ENCODE measurements around the gene ITIH5. TPM values are rescaled to one million over a fixed set of nuclear protein-coding genes. Genes with fewer than 3 reads are reported as not detected.

ITIH5 gene
- total RNA-seq, 1 experiment from 2014 or later: not detected

DNA sequence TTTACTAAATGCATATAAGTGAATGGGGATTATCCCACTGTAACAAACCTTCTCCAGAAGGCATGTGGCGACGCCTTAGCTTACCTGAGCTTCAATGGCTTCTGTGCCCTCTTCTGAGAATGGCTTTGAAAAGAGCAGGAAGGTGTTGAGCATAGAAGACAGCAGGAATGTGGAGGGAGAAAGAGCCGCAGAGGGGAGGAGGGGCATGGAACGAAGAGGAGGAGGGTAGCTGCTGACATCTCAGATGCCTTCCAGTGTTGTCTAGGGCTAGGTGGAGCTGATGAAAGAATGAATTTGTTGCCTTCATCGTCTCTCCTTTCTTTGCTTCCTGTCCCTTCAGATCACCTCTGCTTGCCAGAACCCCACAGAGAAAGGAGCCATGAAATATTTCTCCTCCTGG lies 86.2 kb downstream of the ITIH5 start:
- BruUV-seq (replicated peaks): no TSS peak

DNA sequence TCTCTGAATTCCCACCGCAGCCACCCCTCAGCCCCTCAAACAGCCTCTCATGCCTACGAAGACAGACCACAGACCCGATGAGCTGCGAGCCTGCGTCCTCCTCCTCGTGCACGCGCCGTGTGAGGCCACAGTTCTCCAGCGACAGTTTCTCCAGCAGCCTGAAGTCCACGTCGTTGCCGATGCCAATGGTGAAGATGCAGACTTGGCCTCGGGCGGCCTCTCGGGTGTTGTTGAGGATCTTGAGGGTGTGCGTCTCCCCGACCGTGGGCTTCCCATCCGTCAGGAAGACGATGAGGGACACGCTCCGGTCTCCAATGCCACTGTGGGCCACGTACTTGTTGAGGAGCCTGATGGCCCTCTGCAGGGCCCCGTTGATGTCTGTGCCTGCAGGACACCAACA lies 87.1 kb downstream of the ITIH5 start:
- Mint-ChIP-seq H3K27ac (ENCODE audit: low read depth, unreplicated experiment) (no peak overlapping the region), H3K9me3 (ENCODE audit: unreplicated experiment) (no peaks in the 10 kb centered on the region), H3K4me1 (ENCODE audit: insufficient read depth, unreplicated experiment) (no peaks in the 10 kb centered on the region), H3K27me3 (ENCODE audit: insufficient read depth, unreplicated experiment) (peaks cover 35% of the 10 kb centered on the region), H3K36me3 (ENCODE audit: insufficient read depth, unreplicated experiment) (no peaks in the 10 kb centered on the region), H3K4me3 (ENCODE audit: unreplicated experiment) (no peak overlapping the region)
- no TSS peak for BruUV-seq (replicated peaks)
- TF ChIP-seq, protein P1, sequence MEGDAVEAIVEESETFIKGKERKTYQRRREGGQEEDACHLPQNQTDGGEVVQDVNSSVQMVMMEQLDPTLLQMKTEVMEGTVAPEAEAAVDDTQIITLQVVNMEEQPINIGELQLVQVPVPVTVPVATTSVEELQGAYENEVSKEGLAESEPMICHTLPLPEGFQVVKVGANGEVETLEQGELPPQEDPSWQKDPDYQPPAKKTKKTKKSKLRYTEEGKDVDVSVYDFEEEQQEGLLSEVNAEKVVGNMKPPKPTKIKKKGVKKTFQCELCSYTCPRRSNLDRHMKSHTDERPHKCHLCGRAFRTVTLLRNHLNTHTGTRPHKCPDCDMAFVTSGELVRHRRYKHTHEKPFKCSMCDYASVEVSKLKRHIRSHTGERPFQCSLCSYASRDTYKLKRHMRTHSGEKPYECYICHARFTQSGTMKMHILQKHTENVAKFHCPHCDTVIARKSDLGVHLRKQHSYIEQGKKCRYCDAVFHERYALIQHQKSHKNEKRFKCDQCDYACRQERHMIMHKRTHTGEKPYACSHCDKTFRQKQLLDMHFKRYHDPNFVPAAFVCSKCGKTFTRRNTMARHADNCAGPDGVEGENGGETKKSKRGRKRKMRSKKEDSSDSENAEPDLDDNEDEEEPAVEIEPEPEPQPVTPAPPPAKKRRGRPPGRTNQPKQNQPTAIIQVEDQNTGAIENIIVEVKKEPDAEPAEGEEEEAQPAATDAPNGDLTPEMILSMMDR (IDR thresholded peaks at IDR 0.05; ENCODE audit: unreplicated experiment): no peak
- intact Hi-C loops (cut with micrococcal nuclease): no loop called here
- POLR2A ChIA-PET: interaction anchor here (0.6 to 0.7 kb wide), 2 partner anchors 667 to 1351 kb away, joined by 3 read pairs; no protein-coding TSS in a partner anchor
- CTCF ChIA-PET: interaction anchor here (0.6 kb wide), 1 partner anchor 920 kb away, joined by 4 read pairs; no protein-coding TSS in a partner anchor
- DNase-seq (ENCODE audit: unreplicated experiment): no peak

More for the DNA sequence above, 86.2 kb downstream of the ITIH5 start:
- intact Hi-C loops (cut with micrococcal nuclease): no loop called here
- H3K36me3 Mint-ChIP-seq (ENCODE audit: insufficient read depth, unreplicated experiment): no peaks in the 10 kb centered on the region
- no peak overlapping the region for H3K4me3 Mint-ChIP-seq (ENCODE audit: unreplicated experiment)
- ChIA-PET POLR2A (no interaction called here), CTCF (interaction anchor here (0.6 to 0.7 kb wide), 2 partner anchors 587 to 1927 kb away, joined by 3 read pairs; no protein-coding TSS in a partner anchor)
- TF ChIP-seq, protein P1 (IDR thresholded peaks at IDR 0.05; ENCODE audit: unreplicated experiment): no peak
- H3K4me1 Mint-ChIP-seq (ENCODE audit: insufficient read depth, unreplicated experiment): no peaks in the 10 kb centered on the region
- no peak for DNase-seq (ENCODE audit: unreplicated experiment)
- H3K27ac Mint-ChIP-seq (ENCODE audit: low read depth, unreplicated experiment): no peak overlapping the region
- no peaks in the 10 kb centered on the region for H3K9me3 Mint-ChIP-seq (ENCODE audit: unreplicated experiment)
- H3K27me3 Mint-ChIP-seq (ENCODE audit: insufficient read depth, unreplicated experiment): peaks cover 43% of the 10 kb centered on the region

DNA sequence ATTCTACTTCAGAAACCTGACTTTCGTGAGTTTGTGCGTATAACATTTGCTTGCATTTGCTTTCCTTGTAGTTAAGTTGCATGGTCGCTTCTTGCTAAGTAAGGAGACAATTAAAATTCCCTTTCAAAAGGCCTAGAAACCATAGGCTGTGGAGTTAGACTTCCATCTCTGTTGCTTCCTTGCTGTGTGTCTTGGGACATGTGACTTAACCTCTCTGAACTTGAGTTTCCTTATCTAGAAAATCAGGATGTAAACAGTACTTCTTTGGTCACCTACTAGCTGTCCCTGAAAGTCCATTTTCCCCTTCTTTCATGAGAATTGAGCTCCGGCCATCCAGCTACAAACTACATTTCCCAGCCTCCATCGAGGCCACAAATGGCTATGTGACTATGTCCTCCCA lies 89.2 kb downstream of the ITIH5 start:
- ChIA-PET POLR2A (no interaction called here), CTCF (interaction anchor here (1.2 kb wide), 1 partner anchor 14 kb away, joined by 3 read pairs; no protein-coding TSS in a partner anchor)
- no peak for DNase-seq (ENCODE audit: unreplicated experiment)
- H3K9me3 Mint-ChIP-seq (ENCODE audit: unreplicated experiment): no peaks in the 10 kb centered on the region
- BruUV-seq (replicated peaks): no TSS peak
- no peaks in the 10 kb centered on the region for H3K36me3 Mint-ChIP-seq (ENCODE audit: insufficient read depth, unreplicated experiment)
- H3K27me3 Mint-ChIP-seq (ENCODE audit: insufficient read depth, unreplicated experiment): peaks cover 29% of the 10 kb centered on the region
- no peaks in the 10 kb centered on the region for H3K4me1 Mint-ChIP-seq (ENCODE audit: insufficient read depth, unreplicated experiment)
- TF ChIP-seq, protein P1 (IDR thresholded peaks at IDR 0.05; ENCODE audit: unreplicated experiment): no peak
- H3K27ac Mint-ChIP-seq (ENCODE audit: low read depth, unreplicated experiment): no peak overlapping the region
- no peak overlapping the region for H3K4me3 Mint-ChIP-seq (ENCODE audit: unreplicated experiment)
- intact Hi-C loops (cut with micrococcal nuclease): no loop called here

DNA sequence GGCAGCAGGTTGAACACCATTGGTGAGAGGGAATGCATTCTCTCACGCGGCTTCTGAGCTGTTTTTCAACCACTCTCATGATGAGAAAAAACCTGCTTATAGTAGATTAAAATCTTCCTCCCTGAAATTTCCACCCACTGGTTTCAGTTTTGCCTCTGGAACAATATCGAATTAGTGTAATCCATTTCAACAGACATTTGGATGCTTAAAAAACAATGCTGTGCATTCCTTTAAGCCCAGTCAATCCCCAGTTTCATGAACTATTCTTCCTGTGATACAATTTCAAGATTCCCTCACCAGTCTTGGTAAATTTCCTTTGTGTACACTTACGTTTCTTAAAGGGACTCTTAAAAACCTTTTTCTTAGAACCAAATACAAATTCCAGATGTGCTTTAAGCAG lies 89.6 kb downstream of the ITIH5 start:
- ChIA-PET CTCF (interaction anchor here (1.2 kb wide), 1 partner anchor 15 kb away, joined by 3 read pairs; no protein-coding TSS in a partner anchor), POLR2A (no interaction called here)
- no peak overlapping the region for H3K4me3 Mint-ChIP-seq (ENCODE audit: unreplicated experiment)
- H3K9me3 Mint-ChIP-seq (ENCODE audit: unreplicated experiment): no peaks in the 10 kb centered on the region
- no peaks in the 10 kb centered on the region for H3K36me3 Mint-ChIP-seq (ENCODE audit: insufficient read depth, unreplicated experiment)
- TF ChIP-seq, protein P1 (IDR thresholded peaks at IDR 0.05; ENCODE audit: unreplicated experiment): no peak
- intact Hi-C loops (cut with micrococcal nuclease): no loop called here
- peaks cover 29% of the 10 kb centered on the region for H3K27me3 Mint-ChIP-seq (ENCODE audit: insufficient read depth, unreplicated experiment)
- H3K27ac Mint-ChIP-seq (ENCODE audit: low read depth, unreplicated experiment): no peak overlapping the region
- BruUV-seq (replicated peaks): no TSS peak
- no peaks in the 10 kb centered on the region for H3K4me1 Mint-ChIP-seq (ENCODE audit: insufficient read depth, unreplicated experiment)
- no peak for DNase-seq (ENCODE audit: unreplicated experiment)
